ENCODE data around the gene PAK1IP1. TPM values are rescaled to one million over a fixed set of nuclear protein-coding genes. Genes with fewer than 3 reads are reported as not detected.
"Not testable (repeated sequence)": the region's sequence is repeated elsewhere in the genome, so short reads cannot be mapped to it uniquely, and the experiment has no call there.

Gene PAK1IP1, protein sequence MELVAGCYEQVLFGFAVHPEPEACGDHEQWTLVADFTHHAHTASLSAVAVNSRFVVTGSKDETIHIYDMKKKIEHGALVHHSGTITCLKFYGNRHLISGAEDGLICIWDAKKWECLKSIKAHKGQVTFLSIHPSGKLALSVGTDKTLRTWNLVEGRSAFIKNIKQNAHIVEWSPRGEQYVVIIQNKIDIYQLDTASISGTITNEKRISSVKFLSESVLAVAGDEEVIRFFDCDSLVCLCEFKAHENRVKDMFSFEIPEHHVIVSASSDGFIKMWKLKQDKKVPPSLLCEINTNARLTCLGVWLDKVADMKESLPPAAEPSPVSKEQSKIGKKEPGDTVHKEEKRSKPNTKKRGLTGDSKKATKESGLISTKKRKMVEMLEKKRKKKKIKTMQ
- 10 to 100 TPM; 35.6 to 39.4 TPM for total RNA-seq

DNA sequence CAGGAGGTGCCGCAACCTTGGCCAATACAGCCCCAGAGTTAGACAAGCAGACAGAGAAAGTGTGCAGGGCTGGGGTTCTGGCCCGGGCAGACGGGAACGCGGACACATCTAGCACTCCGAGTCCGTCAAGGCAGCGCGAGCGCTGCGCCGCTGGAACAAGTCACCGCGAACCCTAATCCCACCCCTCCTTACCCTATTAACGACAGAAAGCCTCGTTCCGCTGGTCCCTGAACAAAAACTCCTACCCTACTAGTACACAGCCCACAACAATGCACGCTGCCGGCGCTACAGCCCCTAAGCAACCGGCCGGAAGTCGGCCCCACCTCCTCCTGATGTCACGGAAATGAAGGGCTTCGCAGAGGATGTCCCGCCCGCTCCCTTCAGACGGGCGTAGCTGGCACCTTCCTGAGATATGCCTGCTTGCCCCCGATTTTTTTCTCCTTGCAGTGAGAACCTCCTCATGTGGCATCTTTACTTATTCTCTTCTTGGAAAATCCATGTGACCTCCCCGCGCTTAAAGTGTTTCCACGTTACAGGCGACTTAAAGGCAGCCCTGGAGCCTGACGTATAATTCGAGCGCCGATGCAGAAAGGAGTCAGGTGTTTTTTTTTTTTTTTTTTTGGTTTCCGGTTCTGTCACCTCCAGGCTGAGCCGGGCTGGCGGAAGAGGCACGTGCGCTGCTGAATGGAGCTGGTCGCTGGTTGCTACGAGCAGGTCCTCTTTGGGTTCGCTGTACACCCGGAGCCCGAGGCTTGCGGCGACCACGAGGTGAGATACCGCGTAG is at the start of gene PAK1IP1, which contains the start of gene C6orf52:
TSS of gene PAK1IP1 (plus strand) at position 671 of the 784 bp plus-strand sequence. CDS start at position 685, 14 bp downstream.
TSS of gene C6orf52 (minus strand) at position 315 of the 784 bp plus-strand sequence. CDS start 7,066 bp downstream, outside the sequence.
- intact Hi-C loops (cut with DNase I, micrococcal nuclease): loop anchor here (1.0 to 10.0 kb wide), 12 partner anchors 25 to 540 kb away; partner anchors contain the start of genes TMEM14B (in 2 of the 2), TMEM14C (in 2 of the 2), MAK (in 1 of the 2) and NEDD9 (in 1 of the 2)
- peak; percentile 95 for DNase-seq
- H3K4me1 Mint-ChIP-seq: peaks cover 29% of the 10 kb centered on the region
- H3K9me3 Mint-ChIP-seq (ENCODE audit: low read depth): no peaks in the 10 kb centered on the region
- peak; percentile 97 for ATAC-seq
- H3K27ac Mint-ChIP-seq: peak within 1 kb of the TSS; percentile 100
- ChIA-PET CTCF (interaction anchor here (1.0 to 1.5 kb wide), 7 partner anchors 12 to 183 kb away, joined by 3 to 7 read pairs (median 5); partner anchors contain the start of gene TMEM14B), POLR2A (interaction anchor here (0.6 to 2.5 kb wide), 11 partner anchors 11 to 1554 kb away, joined by 3 to 29 read pairs (median 5); partner anchors contain the start of genes SMIM13, TMEM14B and TMEM14C)
- H3K36me3 Mint-ChIP-seq (ENCODE audit: low read depth): peaks cover 38% of the 10 kb centered on the region
- H3K27me3 Mint-ChIP-seq: no peaks in the 10 kb centered on the region
- H3K4me3 Mint-ChIP-seq: peak within 1 kb of the TSS; percentile 93

DNA sequence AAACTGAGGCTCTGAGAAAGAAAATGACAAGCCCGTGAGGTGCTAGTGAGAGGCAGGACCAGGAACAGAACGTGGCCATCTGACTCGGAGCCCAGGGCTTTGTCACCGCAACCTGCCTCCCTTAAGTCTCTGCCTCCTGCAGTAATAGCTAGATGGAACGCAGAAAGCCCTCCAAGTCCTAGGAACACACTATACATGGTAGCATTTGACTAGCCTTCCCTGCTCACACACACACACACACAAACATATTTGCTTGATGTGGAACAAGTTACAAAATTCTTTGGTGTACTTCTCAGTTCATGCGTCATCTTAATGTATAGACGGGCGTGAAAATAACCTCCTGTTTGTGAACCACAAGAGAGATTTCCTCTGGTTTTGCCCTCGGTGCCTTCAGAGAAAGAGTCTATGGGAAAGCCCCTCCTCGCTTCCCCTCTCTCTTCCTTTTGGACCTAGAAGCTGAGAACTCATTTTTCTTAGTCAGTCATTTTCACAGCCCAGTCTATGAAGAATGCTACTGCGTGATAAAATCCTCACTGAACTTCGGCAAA is 39.2 kb upstream of the PAK1IP1 start:
- peaks cover 11% of the 10 kb centered on the region for H3K4me1 Mint-ChIP-seq
- DNase-seq (peak; percentile 51), ATAC-seq (peak; percentile 92)
- intact Hi-C loops (cut with DNase I, micrococcal nuclease): no loop called here
- H3K27ac Mint-ChIP-seq: no peak overlapping the region
- peak overlapping the region; percentile 3 for H3K4me3 Mint-ChIP-seq
- H3K27me3 Mint-ChIP-seq: peaks cover 17% of the 10 kb centered on the region
- CTCF ChIA-PET: no interaction called here
- H3K36me3 Mint-ChIP-seq (ENCODE audit: low read depth): no peaks in the 10 kb centered on the region
- POLR2A ChIA-PET: no interaction called here
- H3K9me3 Mint-ChIP-seq (ENCODE audit: low read depth): no peaks in the 10 kb centered on the region

DNA sequence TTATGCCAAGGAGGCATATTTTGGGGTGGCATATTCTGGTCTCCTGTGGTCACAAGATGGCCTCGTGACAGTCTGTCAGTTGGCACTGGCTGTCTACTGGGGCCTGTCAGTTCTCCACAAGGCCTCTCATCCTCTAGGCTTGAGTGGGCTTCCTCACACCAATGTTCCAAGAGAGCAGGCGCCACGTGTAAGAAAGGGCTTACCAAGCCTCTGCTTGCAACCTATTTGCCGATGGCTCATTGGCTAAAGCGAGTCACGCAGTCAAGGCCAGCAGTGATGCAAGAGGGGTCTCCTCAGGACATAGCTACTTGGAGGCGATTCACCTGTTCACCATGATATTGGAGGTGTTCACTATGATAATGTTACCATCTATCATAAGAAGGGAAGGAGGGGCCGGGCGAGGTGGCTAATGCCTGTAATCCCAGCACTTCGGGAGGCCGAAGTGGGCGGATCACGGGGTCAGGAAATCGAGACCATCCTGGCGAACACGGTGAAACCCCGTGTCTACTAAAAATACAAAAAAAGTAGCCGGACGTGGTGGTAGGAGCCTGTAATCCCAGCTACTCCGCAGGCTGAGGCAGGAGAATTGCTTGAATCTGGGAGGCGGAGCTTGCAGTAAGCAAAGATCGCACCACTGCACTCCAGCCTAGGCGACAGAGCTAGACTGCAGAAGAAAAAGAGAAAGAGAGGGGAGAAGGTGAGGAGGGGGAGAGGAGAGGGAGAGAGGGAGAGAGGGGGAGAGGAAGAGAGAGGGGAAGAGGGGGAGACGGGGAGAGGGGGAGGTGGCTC is 35.7 kb upstream of the PAK1IP1 start:
- H3K4me3 Mint-ChIP-seq: peak overlapping the region; percentile 40
- intact Hi-C loops (cut with DNase I, micrococcal nuclease): no loop called here
- H3K36me3 Mint-ChIP-seq (ENCODE audit: low read depth): no peaks in the 10 kb centered on the region
- H3K27me3 Mint-ChIP-seq: peaks cover 14% of the 10 kb centered on the region
- H3K4me1 Mint-ChIP-seq: peaks cover 11% of the 10 kb centered on the region
- ATAC-seq (no peak), DNase-seq (no peak)
- ChIA-PET CTCF (no interaction called here), POLR2A (no interaction called here)
- H3K9me3 Mint-ChIP-seq (ENCODE audit: low read depth): no peaks in the 10 kb centered on the region
- peak overlapping the region; percentile 51 for H3K27ac Mint-ChIP-seq

DNA sequence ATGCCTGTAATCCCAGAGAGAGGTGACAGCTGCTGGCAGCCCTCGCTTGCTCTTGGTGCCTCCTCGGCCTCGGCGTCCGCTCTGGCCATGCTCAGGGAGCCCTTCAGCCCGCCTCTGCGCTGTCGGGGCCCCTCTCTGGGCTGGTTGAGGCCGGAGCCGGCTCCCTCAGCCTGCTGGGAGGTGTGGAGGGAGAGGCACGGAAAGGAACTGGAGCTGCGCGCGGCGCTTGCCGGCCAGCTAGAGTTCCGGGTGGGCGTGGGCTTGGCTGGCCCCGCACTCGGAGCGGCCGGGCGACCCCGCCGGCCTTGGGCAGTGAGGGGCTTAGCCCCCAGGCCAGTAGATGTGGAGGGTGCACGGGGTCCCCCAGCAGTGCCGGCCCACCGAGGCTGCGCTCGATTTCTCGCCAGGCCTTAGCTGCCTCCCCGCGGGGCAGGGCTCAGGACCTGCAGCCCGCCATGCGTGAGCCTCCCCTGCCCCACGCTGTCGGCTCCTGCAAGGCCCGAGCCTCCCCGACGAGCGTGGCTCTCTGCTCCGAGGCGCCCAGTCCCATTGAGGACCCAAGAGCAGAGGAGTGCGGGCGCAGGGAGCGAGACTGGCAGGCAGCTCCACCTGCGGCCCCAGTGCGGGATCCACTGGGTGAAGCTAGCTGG is 34.9 kb upstream of the PAK1IP1 start:
- ATAC-seq: no peak
- peaks cover 11% of the 10 kb centered on the region for H3K4me1 Mint-ChIP-seq

DNA sequence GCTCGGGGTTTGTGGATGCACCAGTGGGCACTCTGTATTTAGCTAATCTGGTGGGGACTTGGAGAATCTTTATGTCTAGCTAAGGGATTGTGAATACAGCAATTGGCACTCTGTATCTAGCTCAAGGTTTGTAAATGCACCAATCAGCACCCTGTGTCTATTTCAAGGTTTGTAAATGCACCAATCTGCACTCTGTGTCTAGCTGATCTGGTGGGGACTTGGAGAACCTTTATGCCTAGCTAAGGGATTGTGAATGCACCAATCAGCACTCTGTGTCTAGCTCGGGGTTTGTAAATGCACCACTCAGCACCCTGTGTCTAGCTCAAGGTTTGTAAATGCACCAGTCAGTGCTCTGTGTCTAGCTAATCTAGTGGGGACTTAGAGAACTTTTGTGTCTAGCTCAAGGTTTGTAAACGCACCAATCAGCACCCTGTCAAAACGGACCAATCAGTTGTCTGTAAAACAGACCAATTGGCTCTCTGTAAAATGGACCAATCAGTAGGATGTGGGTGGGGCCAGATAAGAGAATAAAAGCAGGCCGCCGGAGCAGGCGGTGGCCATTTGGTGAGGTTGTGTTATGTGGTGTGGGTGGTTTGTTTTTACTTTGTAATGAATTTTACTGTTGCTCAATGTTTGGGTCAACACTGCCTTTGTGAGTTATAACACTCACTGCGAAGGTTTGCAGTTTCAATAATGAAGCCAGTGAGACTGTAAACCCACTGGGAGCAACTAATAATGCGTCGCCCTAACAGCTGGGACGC is 34.2 kb upstream of the PAK1IP1 start:
- ATAC-seq; H3K27ac Mint-ChIP-seq; intact Hi-C loops (cut with DNase I, micrococcal nuclease); H3K9me3 Mint-ChIP-seq (ENCODE audit: low read depth); CTCF ChIA-PET; H3K36me3 Mint-ChIP-seq (ENCODE audit: low read depth); DNase-seq; H3K4me1 Mint-ChIP-seq: not testable (repeated sequence)
- Mint-ChIP-seq H3K27me3 (peaks cover 10% of the 10 kb centered on the region), H3K4me3 (peak overlapping the region; percentile 46)
- POLR2A ChIA-PET: interaction anchor here (0.6 to 0.8 kb wide), 2 partner anchors 32 to 35 kb away, joined by 3 to 4 read pairs; partner anchors contain the start of gene PAK1IP1

More for the DNA sequence above, 34.9 kb upstream of the PAK1IP1 start:
- intact Hi-C loops (cut with DNase I, micrococcal nuclease): no loop called here
- Mint-ChIP-seq H3K27me3 (peaks cover 14% of the 10 kb centered on the region), H3K4me3 (peak overlapping the region; percentile 46), H3K9me3 (ENCODE audit: low read depth) (peaks cover 6% of the 10 kb centered on the region), H3K27ac (no peak overlapping the region), H3K36me3 (ENCODE audit: low read depth) (no peaks in the 10 kb centered on the region)
- peak; percentile 20 for DNase-seq
- ChIA-PET POLR2A (interaction anchor here (0.6 to 0.8 kb wide), 2 partner anchors 32 to 35 kb away, joined by 3 to 4 read pairs; partner anchors contain the start of gene PAK1IP1), CTCF (no interaction called here)

DNA sequence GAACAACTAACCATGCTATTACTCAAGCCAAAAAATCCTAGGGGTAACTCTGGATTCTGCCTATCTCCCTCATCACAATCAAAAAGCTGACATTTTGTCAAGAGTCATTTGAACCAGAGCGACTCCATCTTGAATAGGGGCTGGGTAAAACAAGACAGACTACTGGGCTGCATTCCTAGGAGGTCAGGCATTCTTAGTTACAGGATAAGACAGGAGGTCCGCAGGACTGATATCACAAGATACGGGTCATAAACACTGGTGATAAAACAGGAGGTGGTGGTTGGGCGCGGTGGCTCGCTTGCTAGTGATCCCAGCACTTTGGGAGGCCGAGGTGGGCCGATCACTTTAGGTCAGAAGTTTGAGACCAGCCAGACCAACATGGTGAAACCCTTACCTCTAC is 32.6 kb upstream of the PAK1IP1 start:
- H3K4me3 Mint-ChIP-seq: no peak overlapping the region
- CTCF ChIA-PET: no interaction called here
- POLR2A ChIA-PET: interaction anchor here (0.6 kb wide), 1 partner anchor 43 kb away, joined by 3 read pairs; no protein-coding TSS in a partner anchor
- intact Hi-C loops (cut with DNase I, micrococcal nuclease): no loop called here
- H3K4me1 Mint-ChIP-seq: no peaks in the 10 kb centered on the region
- H3K36me3 Mint-ChIP-seq (ENCODE audit: low read depth): no peaks in the 10 kb centered on the region
- ATAC-seq (no peak), DNase-seq (no peak)
- H3K27me3 Mint-ChIP-seq: peaks cover 15% of the 10 kb centered on the region
- H3K27ac Mint-ChIP-seq: no peak overlapping the region
- H3K9me3 Mint-ChIP-seq (ENCODE audit: low read depth): peaks cover 8% of the 10 kb centered on the region

DNA sequence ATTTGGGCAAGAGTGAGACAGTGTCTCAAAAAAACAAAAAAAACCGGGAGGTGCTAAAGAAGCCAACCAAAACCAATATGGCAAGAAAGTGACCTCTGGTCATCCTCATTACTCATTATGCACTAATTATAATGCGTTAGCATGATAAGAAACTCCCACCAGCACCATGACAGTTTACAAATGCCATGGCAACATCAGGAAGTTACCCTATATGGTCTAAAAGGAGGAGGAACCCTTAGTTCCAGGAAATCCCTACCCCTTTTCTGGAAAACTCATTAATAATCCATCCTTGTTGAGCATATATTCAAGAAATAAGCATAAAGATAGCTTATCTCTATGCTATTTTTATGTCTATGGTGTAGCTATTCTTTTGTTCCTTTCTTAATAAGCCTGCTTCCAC is 32.0 kb upstream of the PAK1IP1 start:
- H3K9me3 Mint-ChIP-seq (ENCODE audit: low read depth): peaks cover 8% of the 10 kb centered on the region
- POLR2A ChIA-PET: interaction anchor here (0.6 kb wide), 1 partner anchor 44 kb away, joined by 3 read pairs; no protein-coding TSS in a partner anchor
- CTCF ChIA-PET: no interaction called here
- ATAC-seq (no peak), DNase-seq (no peak)
- no peak overlapping the region for H3K4me3 Mint-ChIP-seq
- no peaks in the 10 kb centered on the region for H3K4me1 Mint-ChIP-seq
- H3K27me3 Mint-ChIP-seq: peaks cover 15% of the 10 kb centered on the region
- no peak overlapping the region for H3K27ac Mint-ChIP-seq
- intact Hi-C loops (cut with DNase I, micrococcal nuclease): no loop called here
- H3K36me3 Mint-ChIP-seq (ENCODE audit: low read depth): no peaks in the 10 kb centered on the region

DNA sequence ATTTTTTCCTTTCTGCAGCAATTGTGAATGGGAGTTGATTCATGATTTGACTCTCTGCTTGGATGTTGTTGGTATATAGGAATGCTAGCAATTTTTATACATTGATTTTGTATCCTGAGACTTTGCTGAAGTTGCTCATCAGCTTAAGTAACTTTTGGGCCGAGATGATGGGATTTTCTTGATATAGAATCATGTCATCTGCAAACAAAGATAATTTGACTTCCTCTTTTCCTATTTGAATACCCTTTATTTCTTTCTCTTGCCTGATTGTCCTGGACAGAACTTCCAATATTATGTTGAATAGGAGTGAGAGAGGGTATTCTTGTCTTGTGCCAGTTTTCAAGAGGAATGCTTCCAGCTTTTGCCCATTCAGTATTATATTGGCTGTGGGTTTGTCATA is 29.2 kb upstream of the PAK1IP1 start:
- H3K36me3 Mint-ChIP-seq (ENCODE audit: low read depth); H3K27ac Mint-ChIP-seq; CTCF ChIA-PET; H3K9me3 Mint-ChIP-seq (ENCODE audit: low read depth); H3K4me3 Mint-ChIP-seq; ATAC-seq; H3K27me3 Mint-ChIP-seq; DNase-seq; intact Hi-C loops (cut with DNase I, micrococcal nuclease); H3K4me1 Mint-ChIP-seq: not testable (repeated sequence)
- POLR2A ChIA-PET: interaction anchor here (0.6 kb wide), 1 partner anchor 703 kb away, joined by 3 read pairs; no protein-coding TSS in a partner anchor

DNA sequence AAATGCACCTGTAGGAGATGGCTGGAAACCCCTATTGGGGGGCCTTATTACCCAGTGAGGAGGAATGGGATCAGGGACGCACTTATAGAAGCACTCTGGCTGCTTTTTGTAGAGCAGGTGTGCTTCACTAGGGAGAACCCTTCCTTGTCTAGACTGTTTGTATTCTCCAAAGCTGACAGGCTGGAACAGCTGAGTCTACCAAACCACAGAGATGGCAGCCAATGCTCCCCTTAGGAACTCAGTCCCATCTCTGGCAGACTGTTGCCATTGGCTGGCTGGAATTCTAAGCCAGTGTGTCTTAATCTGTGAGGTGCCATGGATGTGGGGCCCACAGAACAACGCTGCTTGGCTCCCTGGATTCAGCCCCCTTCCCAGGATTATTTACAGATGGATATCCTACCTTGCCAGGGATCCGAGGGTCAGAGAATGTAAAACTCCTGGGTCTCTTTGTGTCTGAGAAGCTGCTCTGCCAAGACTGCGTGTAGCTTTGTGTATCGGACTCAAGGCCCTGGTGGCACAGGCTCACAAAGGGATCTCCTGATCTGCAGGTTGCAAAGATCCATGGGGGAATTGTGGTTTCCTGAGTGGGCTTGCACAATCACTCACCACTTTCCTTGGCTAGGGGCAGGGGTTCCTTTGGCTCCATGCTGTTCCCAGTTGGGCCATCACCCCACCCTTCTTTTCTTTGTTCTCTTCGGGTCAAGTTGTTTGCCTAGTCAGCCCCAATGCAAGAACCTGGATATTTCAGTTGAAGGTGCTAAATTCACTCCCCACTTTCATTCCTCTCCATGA is 26.4 kb upstream of the PAK1IP1 start:
- H3K4me1 Mint-ChIP-seq: no peaks in the 10 kb centered on the region
- DNase-seq: no peak
- ATAC-seq: no peak
- peaks cover 8% of the 10 kb centered on the region for H3K27me3 Mint-ChIP-seq
- H3K27ac Mint-ChIP-seq: no peak overlapping the region
- H3K9me3 Mint-ChIP-seq (ENCODE audit: low read depth): peaks cover 8% of the 10 kb centered on the region
- POLR2A ChIA-PET: no interaction called here
- intact Hi-C loops (cut with DNase I, micrococcal nuclease): no loop called here
- CTCF ChIA-PET: no interaction called here
- H3K36me3 Mint-ChIP-seq (ENCODE audit: low read depth): no peaks in the 10 kb centered on the region
- no peak overlapping the region for H3K4me3 Mint-ChIP-seq

Data from activated CD4-positive, alpha-beta T cell treated with anti-CD3 and anti-CD28 coated beads for 36 hours (primary cell).